ENCODE measurements around the gene FHDC1.

The FHDC1 gene

DNA sequence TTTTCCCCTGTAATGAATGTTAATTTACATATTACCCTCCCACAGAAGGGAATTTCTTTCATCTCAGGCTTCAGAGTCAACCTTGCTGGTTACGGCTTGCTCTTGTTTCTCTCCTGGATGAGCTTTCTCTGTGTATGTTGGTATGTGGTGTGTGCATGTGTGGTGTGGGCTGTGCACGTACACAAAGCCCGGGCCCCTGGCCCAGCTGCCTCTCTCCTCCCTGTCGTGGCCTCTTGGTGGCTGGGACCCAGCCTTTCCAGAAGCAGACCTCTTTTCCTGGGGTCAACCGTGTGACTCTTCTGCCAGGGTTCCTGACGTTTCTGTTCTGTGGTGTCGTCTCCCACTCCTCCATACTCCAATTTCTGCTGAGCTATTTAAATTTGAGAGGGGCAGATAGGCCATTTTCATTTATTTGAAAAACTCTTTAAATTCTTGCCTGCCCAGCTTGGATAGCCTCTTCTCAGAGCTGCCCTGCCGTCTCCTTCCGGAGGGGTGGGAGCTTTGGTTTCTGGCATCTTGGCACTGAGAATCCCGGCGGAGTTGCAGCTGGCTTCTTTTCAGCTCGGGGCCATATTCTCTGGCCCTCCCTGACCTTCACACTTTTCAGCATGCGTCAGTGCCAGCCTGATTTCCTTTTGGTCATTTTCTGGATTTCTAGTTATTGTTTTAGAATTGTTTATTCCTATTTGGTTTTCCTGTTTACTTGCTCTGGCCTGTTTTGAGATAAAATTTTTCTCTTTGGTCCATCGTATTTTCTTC lies 25.1 kb downstream of the FHDC1 start:
- ChIA-PET POLR2A (no interaction called here), CTCF (interaction anchor here (1.6 to 1.7 kb wide), 2 partner anchors 17 to 27 kb away, joined by 4 read pairs; no protein-coding TSS in a partner anchor)
- TF ChIP-seq CTCF (IDR thresholded peaks at IDR 0.05; ENCODE audit: control extremely low read depth, extremely low read depth, low read depth, missing control alignments): no peak
- DNase-seq (ENCODE audit: extremely low spot score): no peak

DNA sequence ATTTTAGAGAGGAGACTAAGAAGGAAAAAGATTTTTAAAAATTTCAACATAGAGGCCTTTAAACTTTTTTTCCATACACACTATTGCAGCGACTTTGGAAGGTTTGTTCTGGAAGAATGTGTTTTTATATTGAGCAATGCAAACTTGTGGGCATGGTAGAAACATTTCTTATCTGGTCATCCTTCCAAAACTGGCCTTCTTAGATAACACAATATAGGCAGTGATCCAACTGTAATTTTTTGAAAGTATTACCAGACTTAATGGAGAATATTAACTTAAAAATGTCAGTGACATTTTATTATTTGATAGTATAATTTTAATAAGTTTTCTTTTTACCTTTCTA lies 25.6 kb downstream of the FHDC1 start:
- ChIA-PET POLR2A (no interaction called here), CTCF (interaction anchor here (1.6 to 1.7 kb wide), 2 partner anchors 18 to 27 kb away, joined by 4 read pairs; no protein-coding TSS in a partner anchor)
- no peak for TF ChIP-seq CTCF (IDR thresholded peaks at IDR 0.05; ENCODE audit: control extremely low read depth, extremely low read depth, low read depth, missing control alignments)
- no peak for DNase-seq (ENCODE audit: extremely low spot score)

- no peak for DNase-seq (ENCODE audit: extremely low spot score)
- CTCF ChIA-PET: interaction anchor here (1.3 to 1.6 kb wide), 2 partner anchors 7 to 18 kb away, joined by 3 to 4 read pairs; no protein-coding TSS in a partner anchor
- TF ChIP-seq CTCF (IDR thresholded peaks at IDR 0.05; ENCODE audit: control extremely low read depth, extremely low read depth, low read depth, missing control alignments): no peak
- POLR2A ChIA-PET: no interaction called here
Measured at GRCh38 chr4:152962150-152962549, 26.0 kb downstream of the FHDC1 start.

GRCh38 chr4:152964335-152964734 lies 28.2 kb downstream of the FHDC1 start:
- CTCF ChIA-PET: interaction anchor here (0.7 to 2.0 kb wide), 3 partner anchors 10 to 22 kb away, joined by 3 to 4 read pairs (median 3); no protein-coding TSS in a partner anchor
- POLR2A ChIA-PET: no interaction called here

GRCh38 chr4:152965611-152966010 lies 29.5 kb downstream of the FHDC1 start:
- TF ChIP-seq CTCF (IDR thresholded peaks at IDR 0.05; ENCODE audit: control extremely low read depth, extremely low read depth, low read depth, missing control alignments): no peak
- no peak for DNase-seq (ENCODE audit: extremely low spot score)
- ChIA-PET POLR2A (no interaction called here), CTCF (interaction anchor here (0.7 to 2.0 kb wide), 4 partner anchors 9 to 38 kb away, joined by 3 to 5 read pairs (median 4); no protein-coding TSS in a partner anchor)

More at GRCh38 chr4:152964335-152964734, 28.2 kb downstream of the FHDC1 start:
- DNase-seq (ENCODE audit: extremely low spot score): no peak
- TF ChIP-seq CTCF (IDR thresholded peaks at IDR 0.05; ENCODE audit: control extremely low read depth, extremely low read depth, low read depth, missing control alignments): no peak

DNA sequence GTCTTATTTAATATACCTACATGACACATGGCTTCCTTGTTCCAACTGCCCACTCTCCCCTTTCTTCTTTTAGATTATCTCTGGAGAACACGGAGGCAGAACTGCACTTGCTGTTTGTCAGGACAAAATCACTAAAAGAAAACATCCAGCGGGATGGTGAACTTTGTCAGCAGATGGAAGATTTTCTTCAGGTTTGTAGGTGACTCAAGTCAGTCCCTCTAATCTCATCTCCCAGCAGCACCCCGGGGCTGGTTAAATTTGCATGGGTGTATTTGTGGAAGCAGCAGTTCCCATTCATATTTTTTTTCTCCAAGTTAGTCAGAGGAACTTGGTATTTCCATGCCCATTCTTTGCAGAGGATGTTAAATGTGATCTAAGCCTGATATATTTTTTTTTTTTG lies 31.8 kb downstream of the FHDC1 start:
- ChIA-PET CTCF (interaction anchor here (1.2 to 1.5 kb wide), 2 partner anchors 13 to 23 kb away, joined by 4 to 5 read pairs; no protein-coding TSS in a partner anchor), POLR2A (no interaction called here)
- TF ChIP-seq CTCF (IDR thresholded peaks at IDR 0.05; ENCODE audit: control extremely low read depth, extremely low read depth, low read depth, missing control alignments): no peak
- DNase-seq (ENCODE audit: extremely low spot score): no peak

All from GM10248 (cell line).